NCI-H1694 (cell line): ENCODE results near the gene PDE1C.
A peak's percentile ranks its signal among the peaks of the same experiment; 100 is the strongest.
"Not testable (repeated sequence)": the region's sequence is repeated elsewhere in the genome, so short reads cannot be mapped to it uniquely, and the experiment has no call there.

Experiments used
- DNase-seq: peaks from one replicate; lab custom pipeline; 2025; lab: John Stamatoyannopoulos, UW

Gene PDE1C

GRCh38 chr7:31850066-31850465, 220.1 kb downstream of the PDE1C start:
- DNase-seq: no peak

DNA sequence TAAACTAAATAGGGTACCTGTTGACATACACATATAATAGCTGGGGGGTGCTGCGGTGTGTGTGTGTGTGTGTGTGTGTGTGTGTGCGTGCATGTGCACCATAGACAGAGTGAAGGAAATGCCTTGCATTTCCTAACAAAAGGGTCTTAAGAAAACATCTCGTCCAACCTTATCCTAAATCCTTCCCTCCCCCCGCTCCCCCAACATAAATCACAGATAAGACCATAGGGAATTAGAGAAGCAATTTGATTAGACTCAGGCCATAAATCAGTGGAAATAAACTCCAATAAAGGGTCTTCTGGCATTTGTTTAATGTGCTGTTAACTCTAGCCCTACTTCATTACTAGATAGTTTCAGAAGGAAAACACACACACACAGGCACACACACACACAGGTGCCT, 234.7 kb downstream of the PDE1C start:
- DNase-seq: no peak

DNA sequence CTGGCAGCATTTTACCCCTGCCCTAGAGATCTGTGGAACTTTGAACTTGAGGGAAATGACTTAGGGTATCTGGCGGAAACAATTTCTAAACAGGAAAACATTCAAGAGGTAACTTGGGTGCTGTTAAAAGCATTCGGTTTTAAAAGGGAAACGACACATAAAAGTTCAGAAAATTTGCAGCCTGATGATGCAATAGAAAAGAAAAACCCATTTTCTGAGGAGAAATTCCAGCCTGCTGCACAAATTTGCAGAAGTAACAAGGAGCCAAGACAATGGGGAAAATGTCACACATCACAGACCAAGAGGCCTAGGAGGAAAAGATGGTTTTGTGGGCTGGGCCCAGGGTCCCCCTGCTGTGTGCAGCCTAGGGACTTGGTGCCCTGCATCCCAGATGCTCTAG, 236.6 kb downstream of the PDE1C start:
- DNase-seq: not testable (repeated sequence)

- DNase-seq: no peak
These were observed 241.7 kb downstream of the PDE1C start for GRCh38 chr7:31828520-31828919.

GRCh38 chr7:31825576-31825975, 244.6 kb downstream of the PDE1C start:
- no peak for DNase-seq

- no peak for DNase-seq
These were observed 251.2 kb downstream of the PDE1C start for GRCh38 chr7:31819031-31819430.

DNA sequence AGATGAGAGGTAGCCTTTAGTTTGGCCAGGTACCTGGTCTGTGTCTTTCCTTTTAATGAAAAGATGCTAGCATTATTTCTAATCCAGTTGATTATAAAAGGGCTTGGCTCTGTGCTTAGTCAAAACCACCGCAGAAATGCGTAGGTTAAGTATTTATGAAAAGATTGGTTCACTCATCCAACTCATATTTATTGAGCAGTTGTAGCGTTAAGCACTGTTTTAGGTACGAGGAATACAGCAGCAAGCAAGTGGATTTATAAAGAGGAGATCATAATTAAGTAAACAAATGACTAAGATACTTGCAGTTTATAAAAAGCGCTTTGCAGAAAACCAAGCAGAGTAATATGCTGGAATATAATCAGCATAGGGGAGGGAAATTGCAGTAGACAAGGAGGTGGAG, 253.4 kb downstream of the PDE1C start:
- no peak for DNase-seq

- DNase-seq: no peak
These were observed 254.4 kb downstream of the PDE1C start for GRCh38 chr7:31815796-31816195.

DNA sequence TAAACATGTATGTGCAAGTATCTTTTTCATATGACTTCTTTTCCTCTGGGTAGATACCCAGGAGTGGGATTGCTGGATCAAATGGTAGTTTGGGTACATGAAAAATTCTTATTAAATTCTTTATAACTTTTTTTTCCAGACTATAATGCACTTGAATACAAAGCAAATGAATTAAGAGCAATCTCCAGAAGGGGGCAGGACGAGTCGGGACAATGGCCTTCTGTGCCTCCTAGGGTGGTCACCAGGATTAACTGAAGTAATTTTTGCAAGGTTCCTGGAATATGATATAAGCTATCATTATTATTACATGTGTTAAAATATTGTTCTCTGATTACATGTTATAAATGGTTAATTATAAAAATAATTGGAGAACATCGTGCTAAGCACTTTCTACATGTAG, 256.0 kb downstream of the PDE1C start:
- DNase-seq: peak; percentile 1

- no peak for DNase-seq
These were observed 258.4 kb downstream of the PDE1C start for GRCh38 chr7:31811650-31812461.

- no peak for DNase-seq
These were observed 264.9 kb downstream of the PDE1C start for GRCh38 chr7:31805209-31805818.

GRCh38 chr7:31796375-31796774, 273.8 kb downstream of the PDE1C start:
- no peak for DNase-seq

DNA sequence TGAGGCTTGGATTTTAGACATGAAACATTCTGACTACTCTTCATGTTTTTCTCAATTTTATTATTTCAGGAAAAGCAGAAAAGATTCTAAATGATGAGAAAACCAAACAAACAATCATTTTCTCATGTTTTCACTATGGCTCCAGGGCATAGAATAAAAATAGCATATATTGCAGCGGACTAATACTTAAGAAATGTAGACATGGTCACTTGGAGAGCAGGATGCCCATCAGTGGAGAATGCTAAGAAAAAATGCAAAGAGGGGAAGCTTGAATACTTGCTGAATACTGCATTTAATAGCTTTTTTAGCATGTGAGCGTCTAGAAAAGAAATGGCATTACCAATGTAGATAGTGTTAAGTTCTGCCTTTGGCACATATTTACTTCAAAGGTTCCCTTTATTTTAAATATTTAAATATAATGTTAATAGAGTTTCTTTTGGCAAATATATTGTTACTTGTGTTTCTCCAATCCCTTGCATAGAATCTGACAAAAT, 275.3 kb downstream of the PDE1C start:
- DNase-seq: no peak

GRCh38 chr7:31791881-31792280, 278.3 kb downstream of the PDE1C start:
- no peak for DNase-seq

GRCh38 chr7:31788883-31789680, 281.1 kb downstream of the PDE1C start:
- DNase-seq: no peak

GRCh38 chr7:31788445-31788844, 281.8 kb downstream of the PDE1C start:
- no peak for DNase-seq

DNA sequence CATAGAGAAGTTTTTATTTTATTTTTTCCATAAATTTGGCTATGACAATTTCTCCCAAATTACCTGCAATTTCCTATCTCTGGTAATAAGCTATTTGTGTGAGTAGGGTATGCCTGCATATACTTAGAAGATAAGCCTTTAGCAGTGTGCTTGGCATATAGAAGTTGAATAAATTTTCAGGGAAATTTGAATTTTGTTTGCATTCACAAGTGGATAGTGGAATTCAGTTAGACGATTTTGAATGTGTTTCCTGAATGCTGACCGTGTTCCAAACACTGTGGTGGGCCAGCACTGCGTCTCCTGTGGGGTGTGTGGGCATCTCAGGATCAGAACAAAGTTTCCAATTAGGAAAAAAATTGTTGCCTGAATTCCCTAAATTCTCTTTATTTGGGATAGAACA, 283.9 kb downstream of the PDE1C start:
- no peak for DNase-seq

GRCh38 chr7:31785101-31785500, 285.1 kb downstream of the PDE1C start:
- peak; percentile 46 for DNase-seq

- no peak for DNase-seq
These were observed 287.0 kb downstream of the PDE1C start for GRCh38 chr7:31783221-31783620.

GRCh38 chr7:31782411-31782991, 287.7 kb downstream of the PDE1C start:
- peak; percentile 86 for DNase-seq

GRCh38 chr7:31778296-31778695, 291.9 kb downstream of the PDE1C start:
- DNase-seq: no peak

DNA sequence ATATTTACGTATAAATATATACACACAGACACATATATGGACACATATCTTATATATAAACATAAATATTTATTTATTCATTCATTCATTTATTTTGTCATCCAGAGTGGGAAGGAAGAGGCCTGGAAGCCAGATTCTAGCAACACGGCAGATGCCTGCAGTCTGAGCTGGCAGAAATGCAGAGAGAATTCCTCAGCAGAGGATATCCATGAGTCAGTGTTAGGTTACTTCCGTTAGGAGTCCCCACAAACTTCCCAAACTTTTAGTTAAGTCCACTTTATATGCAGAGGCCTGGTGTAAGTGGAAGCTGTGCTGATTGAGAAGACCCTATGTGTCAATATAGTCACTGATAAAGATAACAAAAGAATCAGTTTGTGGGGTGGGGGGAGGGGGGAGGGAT, 293.6 kb downstream of the PDE1C start:
- DNase-seq: no peak
